ENCODE data around the gene ARSJ.

The ARSJ gene

DNA sequence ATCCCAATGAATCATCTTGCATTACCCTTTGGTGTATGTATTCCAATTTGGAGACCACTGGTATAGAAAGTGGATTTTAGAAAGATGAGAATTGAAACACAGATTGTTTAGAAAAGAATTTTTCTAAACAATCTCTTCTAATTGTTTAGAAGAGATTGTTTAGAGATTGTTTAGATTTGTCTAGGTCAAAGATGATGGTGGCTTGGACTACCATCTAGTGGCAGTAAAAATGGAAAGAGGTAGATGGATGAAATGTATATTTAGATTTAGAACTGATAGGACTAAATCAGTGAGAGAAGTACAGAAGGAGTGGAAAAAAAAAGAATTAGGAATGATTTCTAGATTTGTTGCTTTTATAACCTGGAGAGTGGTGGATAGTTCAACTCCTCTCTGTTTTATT lies 70.6 kb downstream of the ARSJ start:
- DNase-seq (ENCODE audit: extremely low read depth, low read depth) = no peak
- TF ChIP-seq, protein P1, sequence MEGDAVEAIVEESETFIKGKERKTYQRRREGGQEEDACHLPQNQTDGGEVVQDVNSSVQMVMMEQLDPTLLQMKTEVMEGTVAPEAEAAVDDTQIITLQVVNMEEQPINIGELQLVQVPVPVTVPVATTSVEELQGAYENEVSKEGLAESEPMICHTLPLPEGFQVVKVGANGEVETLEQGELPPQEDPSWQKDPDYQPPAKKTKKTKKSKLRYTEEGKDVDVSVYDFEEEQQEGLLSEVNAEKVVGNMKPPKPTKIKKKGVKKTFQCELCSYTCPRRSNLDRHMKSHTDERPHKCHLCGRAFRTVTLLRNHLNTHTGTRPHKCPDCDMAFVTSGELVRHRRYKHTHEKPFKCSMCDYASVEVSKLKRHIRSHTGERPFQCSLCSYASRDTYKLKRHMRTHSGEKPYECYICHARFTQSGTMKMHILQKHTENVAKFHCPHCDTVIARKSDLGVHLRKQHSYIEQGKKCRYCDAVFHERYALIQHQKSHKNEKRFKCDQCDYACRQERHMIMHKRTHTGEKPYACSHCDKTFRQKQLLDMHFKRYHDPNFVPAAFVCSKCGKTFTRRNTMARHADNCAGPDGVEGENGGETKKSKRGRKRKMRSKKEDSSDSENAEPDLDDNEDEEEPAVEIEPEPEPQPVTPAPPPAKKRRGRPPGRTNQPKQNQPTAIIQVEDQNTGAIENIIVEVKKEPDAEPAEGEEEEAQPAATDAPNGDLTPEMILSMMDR (IDR thresholded peaks at IDR 0.05; ENCODE audit: low read depth, low read length, missing control alignments) = no peak
- no peak overlapping the region for H3K4me3 ChIP-seq (replicated peaks; ENCODE audit: low read depth, low read length)

DNA sequence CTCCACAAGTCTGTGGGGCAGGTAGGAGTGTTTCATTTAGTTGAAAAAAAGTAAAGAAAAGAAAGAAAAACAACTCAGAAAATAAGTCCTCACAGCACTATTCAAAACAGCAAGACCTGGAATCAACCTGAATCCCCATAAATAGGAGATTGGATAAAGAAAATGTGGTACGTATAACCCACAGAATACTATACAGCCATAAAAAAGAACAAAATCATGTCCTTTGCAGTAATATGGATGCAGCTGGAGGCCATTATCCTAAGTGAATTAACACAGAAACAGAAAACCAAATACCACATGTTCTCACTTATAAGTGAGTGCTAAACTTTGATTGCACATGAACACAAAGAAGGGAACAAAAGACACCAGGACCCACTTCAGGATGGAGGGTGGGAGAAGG lies 71.9 kb downstream of the ARSJ start:
- no peak for DNase-seq (ENCODE audit: extremely low read depth, low read depth)
- TF ChIP-seq, protein P1 (IDR thresholded peaks at IDR 0.05; ENCODE audit: low read depth, low read length, missing control alignments) = no peak
- no peak overlapping the region for H3K4me3 ChIP-seq (replicated peaks; ENCODE audit: low read depth, low read length)

DNA sequence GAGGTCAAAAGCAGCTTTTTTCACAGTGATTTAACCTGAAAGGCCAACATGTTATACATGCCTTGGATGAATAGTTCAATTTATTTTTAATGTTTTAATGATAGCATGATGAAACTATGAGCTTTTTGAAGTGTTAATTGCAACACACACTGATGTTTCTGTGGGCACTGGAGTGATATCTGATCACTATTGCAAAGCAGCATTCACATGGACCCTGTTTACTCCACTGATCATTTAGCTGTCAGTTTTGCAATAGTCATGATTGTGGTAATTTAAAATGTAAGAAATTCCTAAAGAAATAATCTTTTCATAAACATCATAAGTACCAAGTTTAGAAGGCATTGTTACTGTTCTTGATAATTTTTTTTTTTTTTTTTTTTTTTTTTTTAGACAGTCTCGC lies 74.1 kb downstream of the ARSJ start:
- H3K4me3 ChIP-seq (replicated peaks; ENCODE audit: low read depth, low read length) = no peak overlapping the region
- DNase-seq (ENCODE audit: extremely low read depth, low read depth) = no peak
- TF ChIP-seq, protein P1 (IDR thresholded peaks at IDR 0.05; ENCODE audit: low read depth, low read length, missing control alignments) = no peak

DNA sequence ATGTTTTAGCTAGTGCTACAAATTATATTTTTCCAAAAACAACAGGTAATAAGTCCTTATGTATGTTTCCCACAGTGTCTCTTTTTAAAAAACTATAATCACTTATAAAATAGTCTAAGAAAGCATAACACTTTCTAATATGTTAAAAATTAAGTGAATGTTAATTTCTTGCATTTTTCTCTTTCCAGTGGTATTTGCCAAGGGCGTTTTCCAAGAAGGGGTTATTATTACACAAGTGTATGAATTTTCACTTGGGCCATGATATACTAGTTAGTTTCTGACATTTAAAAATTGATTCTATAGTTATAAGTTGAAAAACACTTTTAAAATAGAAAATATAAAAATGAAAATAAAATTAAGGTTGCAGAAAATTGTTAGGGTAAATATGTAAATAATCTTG lies 74.6 kb downstream of the ARSJ start:
- TF ChIP-seq, protein P1 (IDR thresholded peaks at IDR 0.05; ENCODE audit: low read depth, low read length, missing control alignments) = no peak
- H3K4me3 ChIP-seq (replicated peaks; ENCODE audit: low read depth, low read length) = no peak overlapping the region
- DNase-seq (ENCODE audit: extremely low read depth, low read depth) = no peak

DNA sequence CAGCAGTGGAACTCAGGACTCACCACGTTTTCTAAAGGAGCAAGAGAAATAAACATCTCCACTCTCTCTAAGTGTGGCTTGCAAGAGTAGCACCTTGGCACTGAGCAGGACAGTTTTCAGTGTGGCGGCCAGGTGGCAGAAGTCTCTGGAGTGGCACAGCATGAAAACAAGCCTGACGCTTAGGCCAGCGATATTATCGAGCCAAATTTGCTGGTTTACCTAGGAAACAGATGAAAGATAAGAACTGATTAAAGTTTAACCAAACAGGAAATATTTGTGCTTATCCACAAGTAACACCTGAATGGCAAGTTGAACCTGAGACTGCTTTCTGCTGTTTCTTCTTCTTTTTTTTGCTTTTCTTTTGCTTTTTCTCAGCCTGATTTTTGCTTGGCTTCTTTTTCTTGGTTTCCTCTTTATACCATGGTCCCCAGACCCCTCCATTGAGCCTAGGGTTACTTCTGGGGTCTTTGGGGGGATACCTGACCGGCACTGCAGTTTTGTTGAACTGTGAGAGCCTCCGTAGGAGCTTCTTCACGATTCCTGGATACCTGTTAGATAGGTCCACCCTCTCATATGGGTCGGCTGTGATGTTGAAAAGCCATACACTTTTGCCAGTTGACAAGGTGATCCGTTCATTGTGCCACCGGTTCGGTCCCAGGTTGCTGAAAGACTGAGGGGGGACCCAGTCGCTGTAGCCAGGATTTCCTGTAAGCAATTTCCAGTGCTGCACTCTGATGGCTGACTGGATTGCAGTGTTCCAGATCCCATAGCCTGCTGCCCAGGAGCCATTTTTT lies 77.3 kb downstream of the ARSJ start:
- TF ChIP-seq, protein P1 (IDR thresholded peaks at IDR 0.05; ENCODE audit: low read depth, low read length, missing control alignments) = no peak
- H3K4me3 ChIP-seq (replicated peaks; ENCODE audit: low read depth, low read length) = no peak overlapping the region
- no peak for DNase-seq (ENCODE audit: extremely low read depth, low read depth)

DNA sequence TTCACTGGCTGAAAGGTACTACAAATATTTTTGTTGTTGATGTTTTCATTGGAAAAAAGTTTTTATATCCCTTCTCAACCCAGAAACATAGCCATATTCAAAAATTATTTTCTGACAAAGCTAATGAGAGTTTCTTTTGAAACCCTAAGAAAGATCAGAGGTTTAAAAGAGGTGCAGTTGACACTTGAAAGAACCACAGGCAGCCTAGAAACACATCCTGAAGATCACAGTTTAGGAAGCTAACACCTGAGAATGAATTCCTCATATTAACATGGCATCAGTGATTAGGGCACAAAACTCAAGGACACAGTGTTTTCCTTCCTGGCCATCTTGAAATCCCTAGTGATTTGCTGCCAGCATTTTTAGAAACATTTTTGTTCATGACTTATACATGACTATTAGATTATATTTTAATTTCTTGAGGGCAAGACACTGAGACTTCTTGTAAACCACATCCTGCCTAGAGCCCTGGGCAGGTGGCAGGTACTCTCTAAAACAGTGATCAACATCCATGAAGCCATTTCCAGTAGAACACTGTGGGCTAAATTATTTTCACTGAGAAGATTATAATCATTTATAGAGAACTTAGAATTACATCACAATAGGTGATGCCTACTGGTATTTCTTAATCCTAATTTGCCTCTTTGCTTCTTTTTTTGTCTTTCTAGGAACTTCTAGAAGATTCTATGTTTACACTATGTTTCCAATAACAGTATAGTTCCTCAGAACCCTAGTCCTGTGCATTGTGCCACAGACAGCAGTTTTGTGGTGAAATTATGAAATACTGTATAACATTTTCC lies 80.0 kb downstream of the ARSJ start:
- TF ChIP-seq, protein P1 (IDR thresholded peaks at IDR 0.05; ENCODE audit: low read depth, low read length, missing control alignments) = no peak
- no peak for DNase-seq (ENCODE audit: extremely low read depth, low read depth)
- no peak overlapping the region for H3K4me3 ChIP-seq (replicated peaks; ENCODE audit: low read depth, low read length)

Measured in HFF-Myc (cell line).